Stomach (tissue), 9 donors: ENCODE results near the gene CRISPLD2. TPM values are rescaled to one million over a fixed set of nuclear protein-coding genes. Genes with fewer than 3 reads are reported as not detected.
A peak's percentile ranks its signal among the peaks of the same experiment; 100 is the strongest.

Experiments used
- DNase-seq, 2 donors: peaks; one replicate each; pipeline versions ENCODE4 v3.0.0 to v3.0.0-alpha.2; 2013 to 2019
- H3K27ac ChIP-seq, 5 donors: fragments of 200-600 bp in 4 of 5; sonication (generic) in 4 of 5; one replicate each; pipeline ENCODE4 v1.5.1; 2013 to 2019; ENCODE audit warnings: mild to moderate bottlenecking in 1 of 5, moderate library complexity in 1 of 5
- H3K27me3 ChIP-seq, 3 donors: fragments of 200-600 bp; sonication (generic); one replicate each; pipeline ENCODE4 v1.5.1; 2017 to 2019; ENCODE audit warnings: mixed run types in 1 of 3
- H3K36me3 ChIP-seq, 4 donors: fragments of 200-600 bp; sonication (generic); 1 replicate in 3 of 4; 2 replicates in 1 of 4; pipeline ENCODE4 v1.5.1; 2016 to 2019
- H3K4me1 ChIP-seq, 4 donors: fragments of 200-600 bp; sonication (generic); one replicate each; pipeline ENCODE4 v1.5.1; 2016 to 2019
- H3K4me3 ChIP-seq, 4 donors: fragments of 200-600 bp; sonication (generic) in 3 of 4; one replicate each; pipeline ENCODE4 v1.5.1; 2016 to 2019; ENCODE audit warnings: mild to moderate bottlenecking in 1 of 4
- H3K9me3 ChIP-seq, 4 donors: fragments of 200-600 bp; sonication (generic); one replicate each; pipeline ENCODE4 v1.5.1; 2016 to 2019
- EP300 ChIP-seq: sonication (generic); formaldehyde crosslinking; IDR thresholded peaks from one replicate; pipeline ENCODE4 v1.6.1; 2017; ENCODE audit warnings: antibody characterized with exemption
- POLR2A ChIP-seq, 4 donors: fragments of 450-650 bp; IDR thresholded peaks; one replicate each; pipeline ENCODE4 v1.6.1; 2016; ENCODE audit warnings: antibody characterized with exemption in 4 of 4, control low read depth in 2 of 4, mild to moderate bottlenecking in 1 of 4, moderate library complexity in 1 of 4
- POLR2AphosphoS5 ChIP-seq, 3 donors: sonication (generic); formaldehyde crosslinking; IDR thresholded peaks; one replicate each; pipeline ENCODE4 v1.6.1; 2016; ENCODE audit warnings: antibody characterized with exemption in 3 of 3
- WGBS, 5 donors: extraction: QIAGEN DNeasy Blood & Tissue Kit in 3 of 5; methylation state at CpG; one replicate each; pipeline versions ENCODE4 v1.1.5 to v1.1.7; 2013 to 2018; 5-methylcytosine and 5-hydroxymethylcytosine counted together
- intact Hi-C: fragments of 100-400 bp; cut with DNase I; formaldehyde crosslinking; loops from one replicate; pipeline ENCODE4 v1.15.1; 2023; ENCODE audit warnings: low total_unique reads
- polyA plus RNA-seq, 3 donors: library from polyadenylated mRNA; stranded (reverse); fragments of 200-250 nt; gene quantifications; one replicate each; pipeline ENCODE4 v1.2.3, GENCODE V29; 2013
- total RNA-seq, 5 donors: library from RNA; depleted of rRNA; stranded (reverse); fragments of >200 nt; gene quantifications; one replicate each; pipeline versions ENCODE4 v1.1.0 to v1.2.3, GENCODE V29; 2014 to 2016
- TF ChIP-seq, protein P1 (sequence below), 7 experiments: fragments of 450-650 bp in 4 of 7; fragments of 200-600 bp in 3 of 7; sonication (generic) in 3 of 7; IDR thresholded peaks; one replicate each; pipeline ENCODE4 v1.5.1; 2016 to 2019; ENCODE audit warnings: antibody characterized with exemption in 7 of 7, control low read depth in 2 of 7, mild to moderate bottlenecking in 1 of 7
- donor health status: healthy with polysubstance abuse.
- donor health status: Bipolar disorder and iron deficiency.
- donor health status: healthy.

Gene CRISPLD2
- total and polyA plus RNA-seq, 8 donors = 18.3 to 242 (median 95.8) TPM

DNA sequence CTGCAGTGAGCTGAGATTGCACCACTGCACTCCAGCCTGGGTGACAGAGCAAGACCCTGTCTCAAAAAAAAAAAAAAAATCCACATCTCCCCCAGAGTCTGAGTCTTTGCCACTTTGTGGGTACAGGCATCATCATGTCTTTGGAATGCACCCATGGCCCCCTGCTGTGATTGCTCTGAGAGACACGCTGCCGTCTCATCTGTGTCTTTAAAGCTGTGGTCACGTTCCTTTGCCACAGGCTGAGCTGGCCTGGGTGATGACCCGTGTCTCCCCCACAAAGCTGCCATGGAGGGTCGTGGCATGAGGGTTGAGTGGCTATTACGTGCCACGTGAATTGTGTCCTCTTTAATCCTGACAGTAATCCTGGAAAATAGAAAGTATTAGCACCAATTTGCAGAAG lies 20.2 kb downstream of the CRISPLD2 start:
- intact Hi-C loops = no loop called here
- H3K4me1 ChIP-seq = peaks cover 29 to 77% (median 51%) of the 10 kb centered on the region in 4 donors

DNA sequence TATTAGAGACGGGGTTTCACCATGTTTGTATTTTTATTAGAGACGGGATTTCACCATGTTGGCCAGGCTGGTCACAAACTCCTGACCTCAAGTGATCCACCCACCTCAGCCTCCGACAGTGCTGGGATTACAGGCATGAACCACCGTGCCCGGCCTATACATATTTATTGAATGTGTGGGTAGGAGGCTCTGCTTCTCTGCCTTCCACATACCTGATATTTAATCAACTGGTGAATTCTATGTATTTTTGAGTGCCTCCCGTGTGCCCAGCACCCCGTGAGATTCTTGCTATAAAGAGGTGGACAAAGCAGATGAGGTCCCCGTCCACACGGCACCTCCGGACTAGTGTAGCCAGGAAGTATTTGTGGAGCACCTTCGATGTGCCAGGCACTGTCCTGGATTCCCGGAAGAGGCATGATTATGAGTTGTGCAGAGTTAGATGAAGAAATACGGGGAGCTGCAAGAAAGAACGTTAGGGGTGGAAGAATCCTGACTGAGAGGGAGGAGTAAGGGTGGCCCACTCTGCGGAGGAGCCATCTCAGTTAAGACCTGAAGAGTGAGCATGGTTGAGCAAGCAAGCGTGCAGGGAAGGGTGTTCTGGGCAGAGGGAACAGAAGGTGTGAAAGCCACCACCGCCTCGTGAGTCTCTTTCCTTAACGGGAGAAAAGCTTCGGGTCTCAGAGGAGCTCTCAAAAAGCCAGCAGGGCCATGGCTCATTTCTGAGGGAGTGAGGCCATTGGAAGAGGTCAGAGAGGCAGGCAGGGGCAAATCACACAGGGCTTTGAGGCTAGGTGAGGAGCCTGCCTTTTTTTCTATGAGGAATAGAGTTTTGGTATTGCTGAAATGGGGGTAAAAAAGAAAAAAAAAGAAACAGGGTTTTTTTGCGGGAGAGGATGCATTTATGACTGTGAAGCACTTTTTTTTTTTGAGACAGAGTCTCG lies 21.2 kb downstream of the CRISPLD2 start:
- H3K9me3 ChIP-seq = no peaks in the 10 kb centered on the region
- H3K27me3 ChIP-seq = peaks cover 0 to 9% (median 0%) of the 10 kb centered on the region in 3 donors
- no peak overlapping the region for H3K4me3 ChIP-seq
- WGBS, 5 donors = 81 to 88% (median 87%) methylated on average over 22 of the region's 22 CpGs
- H3K4me1 ChIP-seq = peaks cover 29 to 67% (median 46%) of the 10 kb centered on the region in 4 donors
- TF ChIP-seq EP300 = no peak
- TF ChIP-seq POLR2A (IDR thresholded peaks at IDR 0.05) = no peak
- TF ChIP-seq, protein P1, sequence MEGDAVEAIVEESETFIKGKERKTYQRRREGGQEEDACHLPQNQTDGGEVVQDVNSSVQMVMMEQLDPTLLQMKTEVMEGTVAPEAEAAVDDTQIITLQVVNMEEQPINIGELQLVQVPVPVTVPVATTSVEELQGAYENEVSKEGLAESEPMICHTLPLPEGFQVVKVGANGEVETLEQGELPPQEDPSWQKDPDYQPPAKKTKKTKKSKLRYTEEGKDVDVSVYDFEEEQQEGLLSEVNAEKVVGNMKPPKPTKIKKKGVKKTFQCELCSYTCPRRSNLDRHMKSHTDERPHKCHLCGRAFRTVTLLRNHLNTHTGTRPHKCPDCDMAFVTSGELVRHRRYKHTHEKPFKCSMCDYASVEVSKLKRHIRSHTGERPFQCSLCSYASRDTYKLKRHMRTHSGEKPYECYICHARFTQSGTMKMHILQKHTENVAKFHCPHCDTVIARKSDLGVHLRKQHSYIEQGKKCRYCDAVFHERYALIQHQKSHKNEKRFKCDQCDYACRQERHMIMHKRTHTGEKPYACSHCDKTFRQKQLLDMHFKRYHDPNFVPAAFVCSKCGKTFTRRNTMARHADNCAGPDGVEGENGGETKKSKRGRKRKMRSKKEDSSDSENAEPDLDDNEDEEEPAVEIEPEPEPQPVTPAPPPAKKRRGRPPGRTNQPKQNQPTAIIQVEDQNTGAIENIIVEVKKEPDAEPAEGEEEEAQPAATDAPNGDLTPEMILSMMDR (IDR thresholded peaks at IDR 0.05) = no peak
- TF ChIP-seq POLR2AphosphoS5 (IDR thresholded peaks at IDR 0.05) = no peak
- H3K36me3 ChIP-seq = peaks cover 10 to 48% (median 44%) of the 10 kb centered on the region in 4 donors
- intact Hi-C loops = no loop called here
- DNase-seq = peak in 1 of 2 donors; percentile 1
- H3K27ac ChIP-seq = peak overlapping the region; percentile 11 to 96 (median 81)

More for the DNA sequence above, 20.2 kb downstream of the CRISPLD2 start:
- peaks cover 0 to 9% (median 0%) of the 10 kb centered on the region in 3 donors for H3K27me3 ChIP-seq
- H3K4me3 ChIP-seq = no peak overlapping the region
- WGBS, 5 donors = 69 to 81% (median 75%) methylated on average over 6 to 7 of the region's 7 CpGs
- H3K36me3 ChIP-seq = peaks cover 4 to 38% (median 34%) of the 10 kb centered on the region in 4 donors
- peak overlapping the region in 3 of 5 donors; percentile 87 to 96 (median 88) for H3K27ac ChIP-seq
- H3K9me3 ChIP-seq = no peaks in the 10 kb centered on the region
- TF ChIP-seq EP300 (no peak), POLR2AphosphoS5 (IDR thresholded peaks at IDR 0.05) (no peak), POLR2A (IDR thresholded peaks at IDR 0.05) (no peak)
- TF ChIP-seq, protein P1 (IDR thresholded peaks at IDR 0.05) = no peak
- DNase-seq = no peak

DNA sequence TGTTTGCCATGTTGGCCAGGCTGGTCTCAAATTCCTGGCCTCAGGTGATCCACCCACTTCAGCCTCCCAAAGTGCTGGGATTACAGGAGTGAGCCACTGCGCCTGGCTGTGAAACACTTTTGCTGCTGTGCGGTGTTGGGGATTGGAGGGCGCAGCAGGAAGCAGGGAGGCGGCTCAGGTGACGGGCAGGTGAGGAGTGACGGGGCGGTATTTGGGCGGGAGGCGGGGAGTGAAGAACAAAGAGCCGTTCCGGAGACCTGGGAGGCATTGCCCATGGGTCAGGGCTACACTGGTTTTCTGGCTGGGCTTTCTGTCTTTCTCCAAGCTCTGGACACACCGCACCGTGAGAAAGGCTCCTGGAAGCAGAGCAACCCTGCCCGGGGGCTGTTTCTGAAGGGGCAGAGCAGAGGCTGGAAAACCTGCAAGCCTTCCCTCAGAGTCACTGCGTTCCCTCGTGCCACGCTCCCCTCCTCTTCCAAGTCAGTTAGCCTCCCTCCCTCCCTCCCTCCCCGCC lies 22.1 kb downstream of the CRISPLD2 start:
- TF ChIP-seq POLR2AphosphoS5 (IDR thresholded peaks at IDR 0.05) (peak in 2 of 3 donors; percentile 23 to 67), POLR2A (IDR thresholded peaks at IDR 0.05) (peak in 1 of 4 donors; percentile 55), EP300 (no peak)
- TF ChIP-seq, protein P1 (IDR thresholded peaks at IDR 0.05) = no peak
- no peaks in the 10 kb centered on the region for H3K9me3 ChIP-seq
- H3K27ac ChIP-seq = peak overlapping the region; percentile 71 to 96 (median 81)
- WGBS, 5 donors = 11 to 27% (median 23%) methylated on average over 17 to 18 of the region's 18 CpGs
- peak; percentile 85 to 91 for DNase-seq
- peak overlapping the region; percentile 12 to 32 (median 24) for H3K4me3 ChIP-seq
- H3K36me3 ChIP-seq = peaks cover 14 to 57% (median 52%) of the 10 kb centered on the region in 4 donors
- intact Hi-C loops = no loop called here
- peaks cover 0 to 5% (median 0%) of the 10 kb centered on the region in 3 donors for H3K27me3 ChIP-seq
- peaks cover 29 to 62% (median 41%) of the 10 kb centered on the region in 4 donors for H3K4me1 ChIP-seq

DNA sequence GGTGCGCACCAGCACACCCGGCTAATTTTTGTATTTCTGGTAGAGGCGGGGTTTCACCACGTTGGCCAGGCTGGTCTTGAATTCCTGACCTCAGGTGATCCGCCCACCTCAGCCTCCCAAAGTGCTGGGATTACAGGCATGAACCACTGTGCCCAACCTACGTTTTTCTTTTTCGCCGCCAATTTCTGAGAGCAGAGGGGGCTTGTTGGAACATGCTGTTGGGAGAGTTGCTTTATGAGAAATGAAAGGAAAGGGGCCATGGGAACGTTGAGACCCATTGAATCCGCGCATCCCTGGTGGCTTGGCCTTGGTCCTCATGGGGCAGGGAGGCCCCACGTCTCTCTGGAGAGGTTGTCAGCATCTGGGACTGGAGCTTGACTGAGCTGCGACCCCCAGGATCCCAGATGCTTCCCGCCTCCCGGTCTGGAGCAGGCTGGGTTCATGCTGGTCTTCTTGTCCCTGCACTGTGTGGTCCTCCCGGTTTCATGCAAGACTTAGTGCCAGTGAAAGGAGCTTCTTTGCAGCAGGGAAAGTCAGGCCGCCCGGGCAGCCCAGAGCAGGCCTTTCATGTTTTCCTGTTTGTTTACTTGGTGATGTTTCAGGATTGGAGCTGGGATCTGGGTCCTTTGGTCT lies 22.8 kb downstream of the CRISPLD2 start:
- peaks cover 29 to 54% (median 38%) of the 10 kb centered on the region in 4 donors for H3K4me1 ChIP-seq
- TF ChIP-seq, protein P1 (IDR thresholded peaks at IDR 0.05) = no peak
- TF ChIP-seq POLR2A (IDR thresholded peaks at IDR 0.05) (no peak), POLR2AphosphoS5 (IDR thresholded peaks at IDR 0.05) (no peak), EP300 (no peak)
- H3K27ac ChIP-seq = peak overlapping the region; percentile 9 to 96 (median 81)
- intact Hi-C loops = no loop called here
- H3K4me3 ChIP-seq = peak overlapping the region in 1 of 4 donors; percentile 31
- no peak for DNase-seq
- H3K27me3 ChIP-seq = peaks cover 0 to 5% (median 0%) of the 10 kb centered on the region in 3 donors
- peaks cover 20 to 65% (median 59%) of the 10 kb centered on the region in 4 donors for H3K36me3 ChIP-seq
- WGBS, 5 donors = 47 to 56% (median 51%) methylated on average over 16 to 18 of the region's 18 CpGs
- H3K9me3 ChIP-seq = no peaks in the 10 kb centered on the region
